ENCODE results near the gene C4orf50. TPM values are rescaled to one million over a fixed set of nuclear protein-coding genes. Genes with fewer than 3 reads are reported as not detected.

The C4orf50 gene
- total RNA-seq, 4 donors from 2014 or later: under 0.01 to 0.19 (median 0.09) TPM; not detected in 1

DNA sequence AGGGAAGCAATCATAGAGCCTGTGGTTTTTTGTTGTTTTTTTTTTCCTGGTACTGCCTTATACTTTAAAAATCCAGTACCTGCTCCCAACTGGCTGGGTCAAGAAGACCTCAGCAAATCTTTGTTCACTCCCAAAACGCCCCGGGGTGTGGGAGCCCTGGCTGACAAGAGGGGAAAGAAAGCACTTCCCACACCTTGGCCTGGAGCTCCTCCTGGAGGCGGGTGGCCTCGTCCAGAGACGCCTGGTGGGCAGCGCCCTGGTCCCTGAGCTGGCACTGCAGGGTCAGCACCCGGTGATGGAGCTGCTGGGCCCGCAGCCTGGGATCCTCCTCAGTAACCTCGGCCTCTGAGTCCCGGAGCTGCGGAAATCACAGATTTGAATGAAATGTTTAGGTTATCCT is 38.2 kb downstream of the C4orf50 start:
- DNase-seq (ENCODE audit: low spot score) (no peak), ATAC-seq (ENCODE audit: low FRiP score) (no peak)
- TF ChIP-seq, protein P1, sequence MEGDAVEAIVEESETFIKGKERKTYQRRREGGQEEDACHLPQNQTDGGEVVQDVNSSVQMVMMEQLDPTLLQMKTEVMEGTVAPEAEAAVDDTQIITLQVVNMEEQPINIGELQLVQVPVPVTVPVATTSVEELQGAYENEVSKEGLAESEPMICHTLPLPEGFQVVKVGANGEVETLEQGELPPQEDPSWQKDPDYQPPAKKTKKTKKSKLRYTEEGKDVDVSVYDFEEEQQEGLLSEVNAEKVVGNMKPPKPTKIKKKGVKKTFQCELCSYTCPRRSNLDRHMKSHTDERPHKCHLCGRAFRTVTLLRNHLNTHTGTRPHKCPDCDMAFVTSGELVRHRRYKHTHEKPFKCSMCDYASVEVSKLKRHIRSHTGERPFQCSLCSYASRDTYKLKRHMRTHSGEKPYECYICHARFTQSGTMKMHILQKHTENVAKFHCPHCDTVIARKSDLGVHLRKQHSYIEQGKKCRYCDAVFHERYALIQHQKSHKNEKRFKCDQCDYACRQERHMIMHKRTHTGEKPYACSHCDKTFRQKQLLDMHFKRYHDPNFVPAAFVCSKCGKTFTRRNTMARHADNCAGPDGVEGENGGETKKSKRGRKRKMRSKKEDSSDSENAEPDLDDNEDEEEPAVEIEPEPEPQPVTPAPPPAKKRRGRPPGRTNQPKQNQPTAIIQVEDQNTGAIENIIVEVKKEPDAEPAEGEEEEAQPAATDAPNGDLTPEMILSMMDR (IDR thresholded peaks at IDR 0.05): no peak

DNA sequence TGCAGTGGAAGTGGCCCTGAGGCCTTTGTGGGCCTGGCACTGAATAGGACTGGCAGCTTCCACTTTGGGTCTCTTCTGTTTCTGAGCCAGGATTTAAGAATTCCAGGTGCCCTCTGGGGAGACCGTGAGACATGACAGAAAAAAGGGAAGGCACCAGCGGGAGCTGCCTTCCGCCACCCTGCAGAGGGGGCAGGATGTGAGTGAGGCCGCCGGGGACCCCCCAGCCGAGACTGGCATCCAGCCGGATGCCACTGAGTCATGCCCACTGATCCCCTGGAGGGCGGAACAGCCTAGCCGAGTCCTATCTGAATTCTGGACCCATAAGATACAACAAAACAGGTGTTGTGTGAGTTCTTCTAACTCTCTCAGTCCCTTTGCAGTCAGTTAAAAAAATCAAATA is 41.3 kb downstream of the C4orf50 start:
- no peak for DNase-seq (ENCODE audit: low spot score)
- no peak for ATAC-seq (ENCODE audit: low FRiP score)
- TF ChIP-seq, protein P1 (IDR thresholded peaks at IDR 0.05): no peak

DNA sequence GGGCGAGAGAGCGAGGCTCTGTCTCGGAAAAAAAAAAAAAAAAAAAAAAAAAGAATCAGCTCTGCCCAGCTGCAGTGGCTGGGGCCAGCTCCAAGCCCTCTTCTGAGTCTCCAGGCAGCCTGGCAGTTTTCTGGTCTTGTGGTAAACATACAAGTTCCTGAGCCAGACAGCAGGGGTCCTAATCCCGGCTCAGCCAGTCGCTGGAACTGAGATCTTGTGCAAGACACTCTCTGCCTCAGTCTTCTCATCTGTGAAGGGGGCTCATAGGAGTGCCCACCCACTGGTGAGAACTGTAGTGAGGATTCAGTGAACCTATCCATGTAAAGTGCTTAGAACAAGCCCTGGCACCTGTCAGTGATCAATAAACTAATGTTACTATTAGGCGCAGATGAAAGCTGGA is 41.8 kb downstream of the C4orf50 start:
- DNase-seq (ENCODE audit: low spot score): no peak
- no peak for ATAC-seq (ENCODE audit: low FRiP score)
- TF ChIP-seq, protein P1 (IDR thresholded peaks at IDR 0.05): no peak

DNA sequence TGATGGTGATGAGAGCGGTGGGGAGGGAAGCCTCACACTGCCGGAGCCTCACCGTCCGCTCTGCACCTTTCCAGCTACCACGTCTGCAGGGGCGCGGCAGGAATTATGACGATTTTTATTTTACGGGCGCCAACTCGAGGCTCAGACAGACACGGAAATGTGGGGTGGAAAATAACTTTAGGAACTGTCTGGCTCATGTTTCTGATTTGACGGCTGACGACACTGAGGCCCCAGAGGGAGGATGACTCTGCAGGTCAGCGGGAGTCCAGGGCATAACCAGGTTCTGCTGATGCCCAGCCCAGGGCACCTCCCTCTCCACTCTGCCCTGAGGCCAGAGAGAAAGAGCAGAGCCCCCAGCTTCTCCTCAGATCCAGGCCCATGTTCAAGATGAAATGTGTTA is 43.9 kb downstream of the C4orf50 start:
- DNase-seq (ENCODE audit: low spot score) (no peak), ATAC-seq (ENCODE audit: low FRiP score) (no peak)
- TF ChIP-seq, protein P1 (IDR thresholded peaks at IDR 0.05): no peak

DNA sequence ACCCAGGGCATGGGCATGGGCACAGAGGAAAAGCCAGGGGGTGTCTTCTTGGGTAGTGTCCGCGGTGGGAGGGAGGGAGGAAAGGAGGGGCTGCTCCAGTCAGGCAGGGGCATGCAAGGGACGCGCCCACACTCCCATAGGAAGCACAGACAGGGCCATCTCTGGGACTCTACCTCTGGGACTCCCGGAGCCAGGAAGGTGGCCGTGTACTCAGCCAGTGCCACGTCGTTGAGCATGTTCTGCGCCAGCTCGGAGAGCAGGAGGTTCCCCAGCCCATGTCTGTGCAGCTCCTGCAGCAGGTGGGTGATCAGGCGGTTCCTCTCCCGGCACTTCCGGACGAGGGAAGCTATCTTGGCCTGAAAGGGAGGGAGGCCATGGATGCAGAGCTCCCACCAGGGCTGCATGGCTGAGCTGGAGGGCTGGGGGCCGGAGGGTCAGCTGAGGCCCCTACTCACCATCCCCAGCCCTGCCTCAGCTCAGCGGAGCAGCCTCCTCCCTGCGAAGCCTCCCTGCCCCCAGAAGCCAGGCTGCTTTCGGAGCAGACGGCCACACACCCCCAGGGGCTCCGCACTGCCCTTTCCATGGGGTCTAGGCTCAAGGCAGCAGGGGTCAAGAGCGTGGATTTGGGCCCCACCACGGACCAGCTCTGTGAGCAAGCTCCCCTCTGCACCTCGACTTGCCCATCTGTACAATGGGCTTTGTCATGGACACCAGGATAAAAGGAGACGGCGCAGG is 44.6 kb downstream of the C4orf50 start:
- TF ChIP-seq, protein P1 (IDR thresholded peaks at IDR 0.05): no peak
- DNase-seq (ENCODE audit: low spot score) (no peak), ATAC-seq (ENCODE audit: low FRiP score) (no peak)

DNA sequence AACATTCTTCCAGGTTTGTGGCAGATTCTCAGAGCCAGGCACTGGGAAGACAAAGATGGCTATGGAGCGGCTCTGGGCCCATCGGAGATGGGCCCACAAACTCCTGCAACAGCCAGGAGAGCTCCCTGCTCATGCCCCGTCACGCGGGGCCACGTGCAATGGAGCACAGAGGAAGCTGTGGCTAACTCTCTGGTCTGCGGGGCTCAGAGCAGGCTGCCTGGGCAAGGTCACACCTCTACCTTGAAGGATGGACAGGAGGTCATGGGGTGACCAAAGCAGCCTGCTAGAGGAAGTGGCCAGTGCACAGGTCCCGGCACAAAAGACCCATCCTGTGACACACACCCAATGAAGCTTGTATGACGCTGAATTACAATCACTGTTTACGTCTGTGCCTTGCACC is 45.2 kb downstream of the C4orf50 start:
- TF ChIP-seq, protein P1 (IDR thresholded peaks at IDR 0.05): no peak
- DNase-seq (ENCODE audit: low spot score) (no peak), ATAC-seq (ENCODE audit: low FRiP score) (no peak)

DNA sequence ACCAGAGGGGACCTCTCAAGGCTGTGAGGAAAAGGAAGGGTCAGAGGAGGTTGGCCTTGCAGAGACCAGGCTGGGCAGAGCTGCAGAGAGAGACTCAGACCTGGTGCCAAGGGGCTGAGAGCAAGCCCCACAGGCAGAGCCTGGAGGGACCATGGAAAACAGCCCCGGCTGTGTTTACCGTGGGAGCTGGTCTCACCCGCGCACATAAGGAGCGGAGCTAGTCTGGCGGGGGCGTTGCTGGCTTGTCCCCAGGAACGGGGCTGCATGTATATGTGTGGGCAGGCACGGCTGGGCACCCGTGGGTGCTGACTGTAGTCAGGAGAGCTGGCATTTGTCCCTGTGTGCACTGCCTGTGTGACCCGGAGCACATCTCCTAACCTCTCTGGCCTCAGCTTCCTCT is 45.7 kb downstream of the C4orf50 start:
- no peak for ATAC-seq (ENCODE audit: low FRiP score)
- no peak for DNase-seq (ENCODE audit: low spot score)
- TF ChIP-seq, protein P1 (IDR thresholded peaks at IDR 0.05): no peak
